Osteoblast (primary cell): ENCODE results near the gene POTEB3. TPM values are rescaled to one million over a fixed set of nuclear protein-coding genes. Genes with fewer than 3 reads are reported as not detected.
"Not testable (repeated sequence)": the region's sequence is repeated elsewhere in the genome, so short reads cannot be mapped to it uniquely, and the experiment has no call there.

Experiments
- DNase-seq: peaks from one replicate; pipeline ENCODE4 v3.0.0; 2011; ENCODE audit warnings: low spot score, mixed read lengths; ENCODE audit not compliant: insufficient read length; ENCODE audit errors: missing footprints
- H2AFZ ChIP-seq: 2 replicates; pipeline ENCODE4 v1.6.0; 2011; ENCODE audit warnings: mild to moderate bottlenecking, low read length
- H3K27ac ChIP-seq: 2 replicates; pipeline ENCODE4 v1.5.1; 2011; ENCODE audit warnings: mild to moderate bottlenecking, low read depth, low read length, moderate library complexity
- H3K27me3 ChIP-seq: 2 replicates; pipeline ENCODE4 v1.6.0; 2012; ENCODE audit warnings: mild to moderate bottlenecking, control low read depth, inconsistent platforms, low read length, moderate library complexity; ENCODE audit not compliant: insufficient read depth
- H3K36me3 ChIP-seq: 2 replicates; pipeline ENCODE4 v1.5.1; 2011; ENCODE audit warnings: mild to moderate bottlenecking, low read length, control low read depth, moderate library complexity; ENCODE audit not compliant: insufficient read depth
- H3K4me1 ChIP-seq: 2 replicates; pipeline ENCODE4 v1.5.1; 2011; ENCODE audit warnings: mild to moderate bottlenecking, low read length, control low read depth, moderate library complexity; ENCODE audit not compliant: insufficient read depth
- H3K4me2 ChIP-seq: 2 replicates; pipeline ENCODE4 v1.6.0; 2011; ENCODE audit warnings: mild to moderate bottlenecking, low read length; ENCODE audit not compliant: insufficient read depth
- H3K4me3 ChIP-seq: fragments of 200-600 bp; sonication (generic); 3 replicates; pipeline ENCODE4 v1.5.1; 2012; ENCODE audit warnings: mild to moderate bottlenecking, low read length, inconsistent platforms; ENCODE audit not compliant: insufficient read depth
- H3K79me2 ChIP-seq: 2 replicates; pipeline ENCODE4 v1.6.0; 2012; ENCODE audit warnings: mild to moderate bottlenecking, low read length, control low read depth, inconsistent platforms; ENCODE audit not compliant: insufficient read depth
- H3K9me3 ChIP-seq: 2 replicates; pipeline ENCODE4 v1.5.1; 2011; ENCODE audit warnings: low read depth, low read length, control low read depth
- H4K20me1 ChIP-seq: 2 replicates; pipeline ENCODE4 v1.6.0; 2012; ENCODE audit warnings: mild to moderate bottlenecking, low read length, control low read depth; ENCODE audit not compliant: insufficient read depth
- small RNA-seq: library from RNA; depleted of rRNA; stranded (forward); fragments of <200 nt; gene quantifications from one replicate; pipeline ENCODE3, GENCODE V24; 2012
- total RNA-seq: library from RNA; depleted of rRNA; stranded (reverse); fragments of >200 nt; gene quantifications from 2 replicates; pipeline ENCODE4 v1.2.3, GENCODE V29; 2012

The POTEB3 gene
- total RNA-seq, 1 donor, result not detected

DNA sequence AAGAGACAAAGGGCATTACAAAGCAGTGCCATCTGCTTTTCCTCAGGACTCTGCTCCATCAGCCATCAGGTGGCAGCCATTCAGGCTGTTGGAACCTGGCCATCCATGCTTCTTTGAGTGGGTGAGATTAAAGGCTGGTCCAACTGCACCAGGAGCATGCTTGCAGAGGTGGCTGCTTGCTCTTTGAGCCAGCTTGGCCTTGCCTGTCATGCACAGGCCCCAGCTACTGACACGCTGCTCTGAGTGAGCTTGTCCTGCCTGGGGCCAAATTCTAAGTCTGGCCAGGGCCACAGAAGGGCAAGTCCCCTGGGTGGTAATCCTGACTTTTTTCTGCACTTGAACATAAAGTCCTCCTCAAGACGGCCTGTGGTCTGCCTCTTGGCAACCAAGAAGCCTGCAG is 43.1 kb downstream of the POTEB3 start:
- not testable (repeated sequence) for H3K79me2 ChIP-seq, H2AFZ ChIP-seq, H3K4me2 ChIP-seq, H3K27ac ChIP-seq, H3K4me1 ChIP-seq, H3K4me3 ChIP-seq, H4K20me1 ChIP-seq, H3K27me3 ChIP-seq, DNase-seq, H3K9me3 ChIP-seq, H3K36me3 ChIP-seq

DNA sequence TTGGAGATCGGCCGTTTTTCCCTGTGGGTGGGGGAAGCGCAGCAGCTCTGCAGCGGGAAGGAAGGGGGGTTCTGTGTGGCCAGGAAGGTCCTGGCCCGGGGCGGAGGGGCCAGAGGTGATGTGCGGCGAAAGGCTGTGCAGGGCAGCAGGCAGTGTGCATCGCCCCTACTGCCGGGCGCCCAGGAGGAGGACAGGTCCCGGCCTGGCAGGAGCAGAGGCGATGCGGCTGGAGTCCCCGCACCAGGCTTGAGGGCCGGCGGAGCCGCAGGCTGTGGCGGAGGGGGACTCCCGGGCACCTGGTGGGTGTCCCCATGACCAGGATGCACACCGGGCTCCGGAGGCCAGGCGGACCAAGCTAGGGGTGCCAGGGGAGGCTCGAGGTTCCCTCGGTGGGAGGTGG is 54.3 kb downstream of the POTEB3 start:
- not testable (repeated sequence) for H3K27ac ChIP-seq, H3K9me3 ChIP-seq, H3K4me2 ChIP-seq, H3K36me3 ChIP-seq, H3K79me2 ChIP-seq, H2AFZ ChIP-seq, H3K4me1 ChIP-seq, H3K27me3 ChIP-seq, H3K4me3 ChIP-seq, DNase-seq, H4K20me1 ChIP-seq

DNA sequence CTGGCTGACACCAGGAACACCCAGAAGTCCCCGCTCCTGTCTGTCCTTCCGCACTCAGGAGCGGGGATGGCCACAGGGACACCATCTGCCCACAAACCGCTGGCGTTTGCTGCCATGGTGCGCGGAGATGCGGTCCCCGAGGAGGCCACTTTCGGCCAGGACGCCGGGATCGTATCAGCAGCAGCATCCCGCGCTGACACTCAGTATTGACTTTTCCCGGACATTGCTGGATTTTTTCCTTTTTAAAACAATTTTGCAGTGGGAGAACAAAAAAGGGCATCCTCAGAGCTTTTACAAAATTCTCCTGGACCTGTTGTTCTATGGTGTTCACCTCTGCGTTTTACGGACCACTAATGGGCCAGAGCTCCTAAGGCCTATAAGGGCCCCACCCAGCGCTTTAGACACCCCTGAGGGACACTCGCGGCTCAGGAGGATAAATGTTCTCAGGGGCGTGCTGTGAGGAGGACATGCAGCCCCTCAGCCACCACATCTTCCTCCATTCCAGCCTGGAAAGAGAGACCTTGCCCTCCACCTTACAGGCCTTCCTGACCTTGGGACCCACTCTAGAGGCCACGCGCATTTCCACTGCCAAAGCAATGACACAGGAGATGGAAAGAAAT is 56.3 kb downstream of the POTEB3 start:
- H3K4me3 ChIP-seq, H3K27me3 ChIP-seq, H2AFZ ChIP-seq, H3K27ac ChIP-seq, H3K4me2 ChIP-seq, DNase-seq, H3K79me2 ChIP-seq, H3K4me1 ChIP-seq, H3K36me3 ChIP-seq, H4K20me1 ChIP-seq, H3K9me3 ChIP-seq: not testable (repeated sequence)

DNA sequence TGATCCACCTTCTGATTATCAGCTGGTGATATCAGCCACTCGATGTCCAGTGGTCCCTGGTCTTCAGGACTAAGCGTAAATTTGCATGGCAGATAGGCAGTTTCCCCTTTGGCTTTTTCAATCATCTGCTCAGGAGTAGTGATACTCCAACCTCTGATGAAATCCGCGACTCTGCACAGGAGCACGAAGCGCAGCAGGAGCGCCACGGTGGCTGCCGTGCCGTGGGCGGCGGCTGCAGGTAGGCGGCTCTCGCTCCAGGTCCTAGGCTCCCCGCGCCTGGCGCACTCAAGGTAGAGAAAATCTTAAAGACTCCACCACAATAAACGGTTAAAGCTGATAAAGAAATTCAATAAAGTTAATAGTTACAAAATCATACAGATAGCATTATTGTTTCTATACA is 66.6 kb downstream of the POTEB3 start:
- H3K27ac ChIP-seq, result not testable (repeated sequence)

DNA sequence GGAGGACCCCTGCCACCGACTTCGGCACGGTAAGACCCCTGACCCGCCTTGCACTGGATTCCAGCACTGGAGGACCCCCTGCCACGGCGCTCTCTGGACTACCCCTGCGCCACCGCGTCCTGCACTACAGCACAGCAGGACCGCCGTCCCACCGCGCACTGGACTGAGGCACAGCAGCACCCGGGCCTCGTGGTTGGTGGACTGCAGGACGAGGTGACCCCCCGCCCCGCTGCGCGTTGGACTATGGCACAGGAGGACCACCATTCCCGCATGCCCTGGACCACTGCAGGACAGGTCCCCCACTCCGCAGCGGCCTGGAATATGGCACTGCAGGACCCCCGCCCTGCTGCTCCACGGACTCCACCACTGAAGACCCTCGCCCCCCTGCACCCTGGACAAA is 71.1 kb downstream of the POTEB3 start:
- not testable (repeated sequence) for H3K4me2 ChIP-seq, H3K27ac ChIP-seq, H3K9me3 ChIP-seq, H3K36me3 ChIP-seq, H4K20me1 ChIP-seq, H3K4me1 ChIP-seq, DNase-seq, H2AFZ ChIP-seq, H3K4me3 ChIP-seq, H3K79me2 ChIP-seq, H3K27me3 ChIP-seq

More for the DNA sequence above, 66.6 kb downstream of the POTEB3 start:
- not testable (repeated sequence) for H3K9me3 ChIP-seq, H3K4me1 ChIP-seq, H3K4me2 ChIP-seq, H3K36me3 ChIP-seq, H3K4me3 ChIP-seq, H3K79me2 ChIP-seq, H2AFZ ChIP-seq, H4K20me1 ChIP-seq, DNase-seq, H3K27me3 ChIP-seq

DNA sequence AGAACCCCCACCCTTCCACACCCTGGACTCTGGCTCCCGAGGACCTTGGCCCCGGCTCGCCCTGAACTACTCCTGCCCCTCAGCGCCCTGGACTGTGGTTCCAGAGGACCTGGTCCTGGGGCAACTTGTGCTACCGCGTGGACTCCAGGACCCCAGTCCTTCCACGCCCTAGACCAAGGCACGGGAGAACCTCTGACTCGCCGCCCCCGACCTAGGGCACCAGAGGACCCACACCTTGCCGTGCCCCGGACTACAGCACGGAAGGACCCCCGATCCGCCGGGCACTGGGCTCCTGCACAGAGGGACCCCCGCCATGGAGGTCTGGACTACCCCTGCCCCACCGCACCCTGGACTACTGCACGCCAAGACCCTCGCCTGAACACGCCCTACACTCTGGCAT is 71.7 kb downstream of the POTEB3 start:
- not testable (repeated sequence) for H4K20me1 ChIP-seq, H3K4me2 ChIP-seq, H3K4me1 ChIP-seq, H3K4me3 ChIP-seq, H3K36me3 ChIP-seq, H3K79me2 ChIP-seq, DNase-seq, H3K27me3 ChIP-seq, H3K27ac ChIP-seq, H3K9me3 ChIP-seq, H2AFZ ChIP-seq

Small RNA genes within 50 kb of the gene (small RNA-seq; reads per million reads assigned to genes)
- not detected for gene GRAMD4P6
- gene MIR3118-3, result not detected
- not detected for gene RF00026
